Cardiac fibroblast (primary cell): ENCODE data around the gene CACNA2D4.

ENCODE experiments used
- DNase-seq, 2 donors: peaks; one replicate each; pipeline versions ENCODE4 v3.0.0 to v3.0.0-alpha.2; 2010; ENCODE audit warnings: low read depth in 2 of 2
- H3K4me3 ChIP-seq, 2 donors: replicated peaks in 1 of 2; 1 replicate in 1 of 2; 2 replicates in 1 of 2; pipeline ENCODE4 v1.5.1; 2011; ENCODE audit warnings: low read depth in 2 of 2, low read length in 2 of 2, mild to moderate bottlenecking in 2 of 2, moderate library complexity in 1 of 2
- TF ChIP-seq, protein P1 (sequence below): IDR thresholded peaks from one replicate; pipeline ENCODE4 v1.5.1; 2011; ENCODE audit warnings: low read depth, mild to moderate bottlenecking, low read length, inconsistent platforms

CACNA2D4 gene

DNA sequence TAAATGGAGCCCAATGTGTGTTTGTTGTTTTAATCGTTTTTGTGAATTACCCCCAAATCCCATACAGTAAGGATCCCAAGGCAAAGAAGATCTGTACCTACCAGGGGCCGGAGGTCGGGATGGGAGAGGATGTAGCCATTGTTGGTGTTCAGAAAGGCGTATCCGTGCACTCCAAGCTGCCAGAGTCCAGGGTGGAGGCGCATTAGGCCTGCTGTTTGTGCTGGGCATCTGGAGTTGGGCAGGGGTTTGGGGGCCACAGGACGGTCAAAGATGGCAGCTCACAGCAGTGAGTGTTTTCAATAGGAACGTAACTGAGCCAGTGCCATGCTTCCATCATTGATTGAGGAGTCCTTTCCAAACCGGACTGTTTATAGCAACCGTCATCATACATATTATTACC lies 40.2 kb downstream of the CACNA2D4 start:
- H3K4me3 ChIP-seq, result no peak overlapping the region
- DNase-seq, result no peak
- TF ChIP-seq, protein P1, sequence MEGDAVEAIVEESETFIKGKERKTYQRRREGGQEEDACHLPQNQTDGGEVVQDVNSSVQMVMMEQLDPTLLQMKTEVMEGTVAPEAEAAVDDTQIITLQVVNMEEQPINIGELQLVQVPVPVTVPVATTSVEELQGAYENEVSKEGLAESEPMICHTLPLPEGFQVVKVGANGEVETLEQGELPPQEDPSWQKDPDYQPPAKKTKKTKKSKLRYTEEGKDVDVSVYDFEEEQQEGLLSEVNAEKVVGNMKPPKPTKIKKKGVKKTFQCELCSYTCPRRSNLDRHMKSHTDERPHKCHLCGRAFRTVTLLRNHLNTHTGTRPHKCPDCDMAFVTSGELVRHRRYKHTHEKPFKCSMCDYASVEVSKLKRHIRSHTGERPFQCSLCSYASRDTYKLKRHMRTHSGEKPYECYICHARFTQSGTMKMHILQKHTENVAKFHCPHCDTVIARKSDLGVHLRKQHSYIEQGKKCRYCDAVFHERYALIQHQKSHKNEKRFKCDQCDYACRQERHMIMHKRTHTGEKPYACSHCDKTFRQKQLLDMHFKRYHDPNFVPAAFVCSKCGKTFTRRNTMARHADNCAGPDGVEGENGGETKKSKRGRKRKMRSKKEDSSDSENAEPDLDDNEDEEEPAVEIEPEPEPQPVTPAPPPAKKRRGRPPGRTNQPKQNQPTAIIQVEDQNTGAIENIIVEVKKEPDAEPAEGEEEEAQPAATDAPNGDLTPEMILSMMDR, result no peak

DNA sequence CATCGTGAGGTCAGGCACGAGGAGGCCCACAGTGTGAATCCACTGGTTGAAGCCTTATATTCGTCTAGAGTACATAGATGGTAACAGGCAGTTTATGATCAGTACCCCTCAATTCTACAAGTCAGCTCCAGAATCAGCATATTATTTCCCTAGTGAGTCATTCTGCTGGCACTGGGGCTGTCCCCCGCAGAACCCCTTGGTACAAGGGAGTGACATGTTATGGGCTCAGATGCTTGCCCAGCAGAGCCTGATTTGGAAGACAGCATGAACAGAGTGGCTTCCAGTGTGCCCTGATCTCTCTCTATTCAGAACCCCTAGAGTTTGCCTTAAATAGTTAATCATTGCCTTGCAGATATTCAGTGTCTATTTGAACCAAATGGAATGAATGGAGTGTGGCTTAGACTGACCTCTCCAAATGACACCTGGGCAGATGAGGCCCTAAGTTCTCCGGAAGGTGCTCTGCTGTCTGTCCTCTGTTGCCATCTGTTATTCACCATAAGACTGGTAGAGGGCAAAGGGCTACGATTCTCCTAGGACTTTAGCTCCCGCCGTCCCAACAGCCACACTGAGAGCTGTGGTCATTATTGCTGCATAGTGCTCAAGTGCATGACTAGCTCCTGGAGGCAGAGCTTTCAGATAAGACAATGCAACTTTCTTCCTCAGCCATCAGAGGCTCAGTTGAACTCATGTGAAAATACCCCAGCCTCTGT lies 41.1 kb downstream of the CACNA2D4 start:
- TF ChIP-seq, protein P1, result no peak
- H3K4me3 ChIP-seq, result no peak overlapping the region
- no peak for DNase-seq

DNA sequence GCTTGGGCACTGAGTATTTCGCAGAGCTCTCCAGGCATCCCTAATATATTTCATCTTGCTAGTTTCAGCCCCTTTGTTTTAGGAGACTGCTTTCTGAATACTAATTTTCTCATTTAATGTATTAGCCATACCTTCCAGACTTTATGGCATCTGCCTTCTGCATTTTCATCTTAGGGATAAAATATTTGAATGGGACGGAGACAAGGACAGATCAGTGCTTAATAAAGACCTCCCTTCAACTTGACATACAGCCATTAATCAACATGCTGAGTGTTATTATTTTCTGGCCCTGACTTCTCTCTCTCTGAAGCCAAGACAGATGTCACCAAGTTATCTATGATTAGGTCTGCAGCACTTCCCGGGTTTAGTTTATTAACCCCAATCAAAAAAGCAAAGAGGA lies 42.4 kb downstream of the CACNA2D4 start:
- DNase-seq, result no peak
- H3K4me3 ChIP-seq, result no peak overlapping the region
- TF ChIP-seq, protein P1, result no peak

DNA sequence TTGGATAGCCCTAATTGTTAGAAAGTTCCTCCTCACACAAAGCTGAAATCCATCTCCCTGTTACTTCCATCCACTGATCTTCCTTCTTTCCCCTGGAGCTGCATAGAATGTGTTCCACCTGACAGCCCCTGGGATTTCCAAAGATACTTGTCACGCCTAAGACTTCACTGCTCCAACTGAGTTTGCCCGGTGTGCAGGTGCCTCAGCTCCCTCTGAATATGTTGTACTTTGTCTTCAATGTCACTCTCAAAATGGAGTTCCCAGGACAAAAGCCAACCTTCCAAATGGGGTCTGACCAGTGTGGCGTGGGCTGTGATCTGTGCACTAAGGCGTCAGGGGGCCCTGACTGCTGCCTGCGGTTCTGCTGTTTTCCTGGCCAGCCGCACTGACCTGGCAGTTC lies 42.8 kb downstream of the CACNA2D4 start:
- TF ChIP-seq, protein P1, result no peak
- no peak for DNase-seq
- H3K4me3 ChIP-seq, result no peak overlapping the region

DNA sequence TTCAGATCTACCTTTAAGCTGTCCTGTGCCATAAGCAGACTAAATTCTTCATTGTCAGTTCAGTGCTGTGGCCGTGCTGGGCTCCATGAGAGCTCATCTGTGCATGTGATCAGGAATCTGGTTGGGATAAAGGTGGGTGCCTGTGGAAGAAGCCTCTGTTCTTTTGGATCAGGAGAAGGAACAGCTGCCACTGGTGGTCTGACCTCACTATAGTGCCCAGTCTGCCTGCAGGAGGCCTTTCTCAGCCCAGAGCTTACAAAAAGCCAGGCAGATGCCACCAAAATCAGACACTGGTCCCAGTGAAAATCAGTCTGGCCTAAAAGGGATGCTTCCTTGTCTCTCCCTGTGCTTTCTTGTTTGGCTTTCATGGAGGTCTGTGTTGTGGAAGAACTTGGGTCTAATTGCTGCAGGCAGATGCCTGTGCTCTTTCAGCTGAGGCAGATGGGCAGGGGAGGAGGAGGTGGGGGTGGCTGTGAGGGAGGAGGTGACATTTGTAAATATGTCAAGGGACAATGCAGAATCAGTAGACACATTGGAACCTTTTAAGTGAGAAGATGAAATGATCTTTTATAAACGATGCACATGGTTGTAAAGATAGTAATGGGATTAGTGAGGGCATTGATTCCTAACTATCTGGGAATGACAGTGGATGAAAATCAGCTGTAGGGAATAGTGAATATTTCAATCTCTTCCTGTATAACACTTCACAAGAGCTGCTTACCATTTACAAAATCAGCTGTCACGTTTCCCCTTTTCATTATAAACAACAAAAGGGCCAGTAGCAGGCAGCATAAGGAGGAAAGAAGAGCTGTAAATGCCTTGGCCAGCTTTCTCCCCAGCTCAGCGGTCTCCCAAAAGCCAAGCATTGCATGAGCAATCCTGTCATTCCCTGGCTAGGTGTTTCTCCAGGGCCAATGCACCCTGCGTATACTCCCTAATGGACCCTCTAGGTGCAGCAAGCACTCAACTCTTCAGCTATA lies 44.6 kb downstream of the CACNA2D4 start:
- no peak overlapping the region for H3K4me3 ChIP-seq
- TF ChIP-seq, protein P1, result no peak
- no peak for DNase-seq

DNA sequence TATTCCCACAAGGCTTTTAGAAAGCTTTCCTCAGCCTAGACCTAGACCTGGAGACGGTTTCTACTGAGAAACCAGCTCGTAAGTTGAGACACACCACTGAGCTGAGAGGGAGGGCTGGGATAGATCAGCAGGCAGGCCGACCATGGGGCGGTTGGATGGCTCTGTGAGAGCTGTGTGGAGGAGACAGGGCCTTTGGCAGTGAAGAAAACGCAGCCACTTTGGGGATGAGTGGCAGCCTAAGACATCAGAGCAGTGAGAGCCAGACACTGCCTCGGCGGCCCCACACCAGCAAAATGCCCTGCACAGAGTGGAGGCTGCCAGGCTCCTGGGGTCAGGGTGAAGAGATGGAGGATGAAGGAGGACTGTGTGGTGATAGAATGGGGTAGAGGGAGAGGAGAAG lies 46.0 kb downstream of the CACNA2D4 start:
- no peak overlapping the region for H3K4me3 ChIP-seq
- DNase-seq, result no peak
- TF ChIP-seq, protein P1, result no peak
